NB4 (cell line): ENCODE results near the gene PALD1.
A peak's percentile ranks its signal among the peaks of the same experiment; 100 is the strongest.
"Not testable (repeated sequence)": the region's sequence is repeated elsewhere in the genome, so short reads cannot be mapped to it uniquely, and the experiment has no call there.

Experiments used
- DNase-seq: peaks from one replicate; pipeline ENCODE4 v3.0.0; 2010; ENCODE audit warnings: low read depth
- H3K4me3 ChIP-seq: one replicate; pipeline ENCODE4 v1.5.1; 2011; ENCODE audit warnings: mild to moderate bottlenecking, low read depth, low read length, moderate library complexity
- CTCF ChIP-seq: IDR thresholded peaks from one replicate; pipeline ENCODE4 v1.5.1; 2012; ENCODE audit warnings: low read depth, low read length
- MAX ChIP-seq: IDR thresholded peaks from 2 replicates; pipeline ENCODE4 v1.6.1; 2011; ENCODE audit warnings: low read depth, low read length
- MYC ChIP-seq: IDR thresholded peaks from 2 replicates; pipeline ENCODE4 v1.6.1; 2011; ENCODE audit warnings: low read depth, low read length
- POLR2A ChIP-seq: IDR thresholded peaks from 2 replicates; pipeline ENCODE4 v1.6.1; 2011; ENCODE audit warnings: mild to moderate bottlenecking; ENCODE audit not compliant: insufficient read length; ENCODE audit errors: extremely low read depth

Gene PALD1

GRCh38 chr10:70604106-70604505, 125.5 kb downstream of the PALD1 start:
- no peak for TF ChIP-seq POLR2A
- no peak for TF ChIP-seq MYC
- TF ChIP-seq CTCF: no peak
- no peak for TF ChIP-seq MAX
- no peak for DNase-seq
- no peak overlapping the region for H3K4me3 ChIP-seq

GRCh38 chr10:70605161-70605560, 126.6 kb downstream of the PALD1 start:
- H3K4me3 ChIP-seq: no peak overlapping the region
- no peak for TF ChIP-seq MAX
- no peak for TF ChIP-seq MYC
- TF ChIP-seq CTCF: no peak
- no peak for TF ChIP-seq POLR2A
- peak; percentile 43 for DNase-seq

GRCh38 chr10:70607936-70608335, 129.4 kb downstream of the PALD1 start:
- no peak for TF ChIP-seq POLR2A
- TF ChIP-seq CTCF: no peak
- TF ChIP-seq MYC: no peak
- TF ChIP-seq MAX: no peak
- DNase-seq: no peak
- no peak overlapping the region for H3K4me3 ChIP-seq

GRCh38 chr10:70613941-70614340, 135.4 kb downstream of the PALD1 start:
- TF ChIP-seq MAX (no peak), POLR2A (no peak), MYC (no peak), CTCF (no peak)
- no peak overlapping the region for H3K4me3 ChIP-seq
- DNase-seq: no peak

- not testable (repeated sequence) for DNase-seq, H3K4me3 ChIP-seq
Measured at GRCh38 chr10:70614364-70614763, 135.8 kb downstream of the PALD1 start.

- TF ChIP-seq MAX (no peak), CTCF (no peak), MYC (no peak), POLR2A (no peak)
- no peak for DNase-seq
- no peak overlapping the region for H3K4me3 ChIP-seq
Measured at GRCh38 chr10:70615211-70615610, 136.6 kb downstream of the PALD1 start.
